HG03442 (cell line): ENCODE measurements around the gene EN1.

Experiments used
- ATAC-seq: cut with Tn5 transposase; IDR thresholded peaks from one replicate; pipeline ENCODE4 v1.9.1; 2021; ENCODE audit warnings: mild to moderate bottlenecking, moderate library complexity; ENCODE audit not compliant: unreplicated experiment

Gene EN1

GRCh38 chr2:118844261-118845004, 3.0 kb downstream of the EN1 start:
- no peak for ATAC-seq

GRCh38 chr2:118843483-118844132, 3.8 kb downstream of the EN1 start:
- no peak for ATAC-seq

- no peak for ATAC-seq
These were observed 4.6 kb downstream of the EN1 start for GRCh38 chr2:118842661-118843482.

- no peak for ATAC-seq
These were observed 5.5 kb downstream of the EN1 start for GRCh38 chr2:118841828-118842461.

GRCh38 chr2:118841450-118841827, 6.0 kb downstream of the EN1 start:
- no peak for ATAC-seq

GRCh38 chr2:118838741-118839455, 8.6 kb downstream of the EN1 start:
- ATAC-seq = no peak

GRCh38 chr2:118837621-118838020, 9.8 kb downstream of the EN1 start:
- ATAC-seq = no peak

- no peak for ATAC-seq
These were observed 10.4 kb downstream of the EN1 start for GRCh38 chr2:118837067-118837466.

- ATAC-seq = no peak
These were observed 11.0 kb downstream of the EN1 start for GRCh38 chr2:118836411-118836930.

GRCh38 chr2:118835746-118836410, 11.6 kb downstream of the EN1 start:
- ATAC-seq = no peak

GRCh38 chr2:118834901-118835745, 12.3 kb downstream of the EN1 start:
- no peak for ATAC-seq

- ATAC-seq = no peak
These were observed 13.0 kb downstream of the EN1 start for GRCh38 chr2:118834440-118834810.

- ATAC-seq = no peak
These were observed 13.6 kb downstream of the EN1 start for GRCh38 chr2:118833716-118834439.

GRCh38 chr2:118832791-118833715, 14.4 kb downstream of the EN1 start:
- ATAC-seq = no peak

GRCh38 chr2:118832071-118832790, 15.2 kb downstream of the EN1 start:
- ATAC-seq = no peak

GRCh38 chr2:118830881-118831280, 16.6 kb downstream of the EN1 start:
- no peak for ATAC-seq

GRCh38 chr2:118830118-118830517, 17.3 kb downstream of the EN1 start:
- ATAC-seq = no peak
